HG03095 (cell line): ENCODE results near the gene KCP.

Source experiments
- ATAC-seq: cut with Tn5 transposase; IDR thresholded peaks from one replicate; pipeline ENCODE4 v1.9.1; 2021; ENCODE audit warnings: moderate library complexity; ENCODE audit not compliant: unreplicated experiment

KCP gene

GRCh38 chr7:128908750-128909624 is 1.5 kb downstream of the KCP start:
- no peak for ATAC-seq

GRCh38 chr7:128906766-128907559 is 3.5 kb downstream of the KCP start:
- ATAC-seq: no peak

GRCh38 chr7:128906001-128906765 is 4.3 kb downstream of the KCP start:
- no peak for ATAC-seq

GRCh38 chr7:128904381-128905197 is 5.9 kb downstream of the KCP start:
- ATAC-seq: no peak

- ATAC-seq: no peak
These were observed 6.7 kb downstream of the KCP start for GRCh38 chr7:128903621-128904361.

GRCh38 chr7:128902761-128903585 is 7.5 kb downstream of the KCP start:
- no peak for ATAC-seq

GRCh38 chr7:128900237-128900636 is 10.3 kb downstream of the KCP start:
- no peak for ATAC-seq

- no peak for ATAC-seq
These were observed 11.1 kb downstream of the KCP start for GRCh38 chr7:128899392-128899791.

- no peak for ATAC-seq
These were observed 15.2 kb downstream of the KCP start for GRCh38 chr7:128895320-128895719.

- ATAC-seq: no peak
These were observed 16.4 kb downstream of the KCP start for GRCh38 chr7:128894101-128894440.

- ATAC-seq: no peak
These were observed 17.0 kb downstream of the KCP start for GRCh38 chr7:128893251-128894100.

GRCh38 chr7:128892521-128893250 is 17.8 kb downstream of the KCP start:
- no peak for ATAC-seq

- ATAC-seq: no peak
These were observed 18.6 kb downstream of the KCP start for GRCh38 chr7:128891942-128892269.

- no peak for ATAC-seq
These were observed 19.2 kb downstream of the KCP start for GRCh38 chr7:128891110-128891941.

- ATAC-seq: no peak
These were observed 20.0 kb downstream of the KCP start for GRCh38 chr7:128890306-128891109.

GRCh38 chr7:128889121-128889520 is 21.4 kb downstream of the KCP start:
- no peak for ATAC-seq
